Middle frontal gyrus (tissue), 1 donor: ENCODE data around the gene BID.

ENCODE experiments used
- DNase-seq: peaks from one replicate; pipeline ENCODE4 v3.0.0-alpha.2; 2015; ENCODE audit warnings: low spot score; ENCODE audit errors: extremely low spot score

Gene BID

DNA sequence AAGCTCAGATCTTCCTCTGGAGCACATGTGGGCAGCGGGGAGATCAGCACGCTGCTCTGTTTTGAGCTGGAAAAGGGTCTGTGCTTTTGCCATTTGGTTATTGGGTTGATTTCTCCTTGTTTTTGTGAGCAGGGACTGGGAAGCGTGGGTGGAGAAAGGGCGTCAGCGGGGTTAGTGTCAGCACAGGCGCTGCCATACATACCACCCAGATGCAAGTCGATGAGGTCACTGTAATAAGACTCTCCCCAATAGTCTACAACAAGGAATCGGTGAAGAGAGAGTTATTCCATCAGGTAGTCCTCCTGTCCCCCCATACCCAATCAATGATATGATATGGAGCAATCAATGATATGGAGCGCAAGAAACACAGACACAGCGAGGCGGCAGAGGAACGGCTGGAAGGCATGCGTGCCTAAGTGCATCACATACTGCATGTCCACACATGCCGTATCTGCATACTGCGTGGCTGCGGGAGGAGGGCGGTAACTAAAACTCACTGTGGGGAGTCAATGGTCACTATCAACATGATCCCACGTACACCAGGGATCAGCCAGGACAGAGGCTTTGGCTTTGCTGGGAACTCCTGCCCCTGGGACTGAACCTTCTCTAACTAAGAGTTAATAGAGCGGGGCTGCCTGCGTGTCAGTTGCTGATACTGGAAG lies 29.5 kb upstream of the BID start:
- no peak for DNase-seq

DNA sequence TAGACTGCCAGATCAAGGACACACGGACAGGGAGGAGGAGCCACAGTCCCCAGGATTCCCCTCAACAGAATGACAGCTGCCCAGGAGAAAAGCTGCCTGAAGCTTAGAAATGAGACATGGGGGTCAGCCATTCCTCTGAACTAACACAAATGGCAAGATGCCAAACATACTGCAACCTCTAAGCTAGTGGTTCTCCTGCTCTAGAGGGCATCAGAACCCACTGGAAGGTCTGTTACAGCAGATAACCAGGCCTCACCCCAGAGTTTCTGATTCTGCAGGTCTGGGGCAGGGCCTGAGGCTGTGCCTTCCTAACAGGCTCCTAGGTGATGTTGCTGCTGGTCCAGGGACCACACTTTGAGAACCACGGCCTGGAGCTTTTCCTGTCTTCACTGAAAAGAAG lies 28.6 kb upstream of the BID start:
- DNase-seq = no peak

DNA sequence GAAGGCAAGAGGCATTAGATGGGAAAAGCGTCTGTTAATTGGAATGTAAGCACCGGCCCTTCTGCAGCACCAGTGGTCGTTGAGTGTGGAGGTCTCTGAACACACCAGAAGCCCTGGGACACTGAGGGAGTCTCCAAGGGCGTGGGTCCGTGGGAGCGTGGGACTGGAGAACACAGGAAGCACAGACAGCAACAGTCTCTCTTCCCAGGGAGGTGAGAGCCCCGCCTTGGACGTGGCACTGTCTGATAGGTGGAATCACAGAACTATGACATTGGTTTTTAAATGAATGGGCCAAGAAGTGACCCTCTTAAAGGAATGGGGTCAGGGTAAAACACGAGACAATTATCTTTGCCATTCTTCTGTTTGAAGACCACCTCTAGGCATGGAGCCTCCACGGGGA lies 28.1 kb upstream of the BID start:
- DNase-seq = no peak

DNA sequence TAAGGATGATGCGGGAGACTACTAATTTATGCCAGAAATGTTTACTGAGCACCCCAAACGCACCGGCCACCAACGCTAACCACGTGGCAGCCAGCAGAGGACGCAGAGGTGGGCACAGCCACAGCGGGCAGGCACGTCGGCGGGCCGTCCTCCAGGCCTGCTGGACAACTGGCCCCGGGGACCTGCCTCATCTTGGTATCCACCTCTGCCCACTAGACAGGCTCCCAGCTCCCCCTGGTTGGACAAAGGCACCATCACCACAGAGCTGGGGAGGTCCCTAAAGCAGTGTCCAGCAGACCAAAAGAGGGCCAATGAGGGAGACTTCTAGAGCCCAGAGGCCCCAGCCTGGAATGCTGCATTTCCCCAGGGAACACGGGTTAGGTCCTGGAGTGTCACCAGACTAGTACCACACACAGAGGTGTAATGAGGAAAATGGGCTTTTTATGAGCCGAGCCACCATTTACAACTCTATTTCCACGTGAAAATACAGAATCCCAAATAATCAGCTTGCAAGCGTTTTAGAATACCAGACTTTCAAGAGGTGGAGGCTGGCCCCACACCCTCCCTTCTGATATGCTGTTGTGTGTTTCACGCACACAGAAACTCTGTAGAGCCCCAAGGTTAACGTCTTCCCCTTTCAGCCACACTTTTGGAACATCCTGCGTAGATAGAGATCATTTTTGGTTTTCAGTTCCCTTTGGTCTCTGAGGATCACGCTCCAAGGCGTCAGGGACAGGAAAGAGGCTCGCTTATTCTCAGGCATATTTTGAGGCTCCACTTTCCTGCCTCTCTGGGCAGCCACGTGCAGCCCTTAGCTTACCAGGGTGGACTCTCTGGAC lies 23.7 kb upstream of the BID start:
- DNase-seq = no peak

DNA sequence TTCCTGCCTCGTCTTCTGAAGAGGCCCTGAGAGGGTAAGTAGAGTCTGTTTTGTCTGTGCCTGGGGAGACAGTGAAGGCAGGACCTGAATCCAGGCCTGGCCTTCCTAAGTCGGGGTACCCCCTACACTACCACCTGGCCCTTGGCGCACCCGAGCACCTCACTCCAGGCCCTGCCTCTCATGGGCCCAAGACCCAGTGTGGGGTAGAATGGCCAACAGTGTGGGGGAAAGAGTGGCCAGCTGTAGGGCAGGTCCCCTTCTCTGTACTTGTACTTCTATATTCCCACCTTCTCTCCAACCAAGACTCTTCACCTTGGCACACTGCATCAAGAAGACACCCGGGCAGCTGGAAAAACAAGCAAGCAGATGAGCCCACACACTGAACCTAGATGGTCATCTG lies 22.4 kb upstream of the BID start:
- no peak for DNase-seq

GRCh38 chr22:17795661-17796548 lies 21.6 kb upstream of the BID start:
- no peak for DNase-seq

DNA sequence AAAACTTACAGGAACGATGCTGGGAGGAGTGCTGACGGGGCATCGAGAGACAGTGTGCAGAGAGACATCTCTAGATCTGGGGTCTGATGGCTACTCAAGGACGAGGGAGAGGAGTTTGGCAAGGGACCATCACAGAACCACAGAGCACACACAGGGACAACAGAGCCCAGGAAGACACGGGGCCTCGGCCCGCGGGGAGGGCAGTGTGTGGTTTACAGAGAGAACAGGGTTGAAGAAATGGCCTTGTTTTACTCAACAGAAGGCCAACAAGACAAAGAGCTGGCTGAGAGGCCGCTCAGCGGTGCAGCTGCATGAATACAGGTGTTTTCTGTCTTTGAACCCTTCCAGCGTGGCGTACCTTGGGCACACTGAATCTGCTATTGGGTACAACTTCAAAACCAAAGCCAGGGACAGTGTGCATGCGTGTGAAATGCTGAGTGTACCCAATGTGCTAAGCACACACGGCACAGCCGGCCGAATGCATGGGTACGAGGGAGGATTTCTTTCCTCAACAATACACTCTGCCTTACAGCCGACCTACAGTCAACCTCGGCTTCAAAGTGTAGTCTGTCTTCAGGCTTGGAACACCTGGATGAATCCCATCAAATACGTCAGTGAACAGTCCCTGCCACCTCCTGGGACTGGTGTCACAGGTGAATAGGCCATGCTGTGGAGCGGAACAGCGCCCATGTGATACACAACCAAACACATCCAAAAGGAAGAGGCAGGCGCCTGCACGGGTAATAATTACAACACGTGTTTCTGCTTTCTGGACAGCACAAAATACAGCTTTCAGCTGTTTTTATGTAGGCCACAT lies 20.7 kb upstream of the BID start:
- DNase-seq = no peak

- no peak for DNase-seq
Measured at GRCh38 chr22:17792854-17793434, 18.7 kb upstream of the BID start.

- DNase-seq = no peak
Measured at GRCh38 chr22:17792299-17792698, 18.0 kb upstream of the BID start.

DNA sequence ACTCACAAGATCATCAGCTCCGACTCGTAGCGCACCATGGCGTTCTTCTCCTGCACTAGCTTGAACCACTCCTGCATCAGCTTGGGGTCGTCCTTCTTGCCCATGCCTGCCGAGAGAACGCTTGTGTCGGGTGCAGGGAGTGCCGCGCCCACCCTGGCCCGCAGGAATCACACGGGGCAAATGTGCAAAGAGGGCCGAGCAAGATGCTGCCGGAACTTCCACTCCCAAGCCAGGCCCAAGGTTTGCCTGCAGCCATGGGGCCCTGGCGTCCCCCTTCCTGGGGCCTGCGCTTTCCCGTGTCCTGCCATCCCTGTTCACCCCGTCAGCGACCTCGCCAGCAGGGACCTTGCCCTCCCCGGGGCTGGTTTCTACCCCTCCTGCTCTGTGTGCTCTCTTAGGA lies 16.9 kb upstream of the BID start:
- DNase-seq = no peak

DNA sequence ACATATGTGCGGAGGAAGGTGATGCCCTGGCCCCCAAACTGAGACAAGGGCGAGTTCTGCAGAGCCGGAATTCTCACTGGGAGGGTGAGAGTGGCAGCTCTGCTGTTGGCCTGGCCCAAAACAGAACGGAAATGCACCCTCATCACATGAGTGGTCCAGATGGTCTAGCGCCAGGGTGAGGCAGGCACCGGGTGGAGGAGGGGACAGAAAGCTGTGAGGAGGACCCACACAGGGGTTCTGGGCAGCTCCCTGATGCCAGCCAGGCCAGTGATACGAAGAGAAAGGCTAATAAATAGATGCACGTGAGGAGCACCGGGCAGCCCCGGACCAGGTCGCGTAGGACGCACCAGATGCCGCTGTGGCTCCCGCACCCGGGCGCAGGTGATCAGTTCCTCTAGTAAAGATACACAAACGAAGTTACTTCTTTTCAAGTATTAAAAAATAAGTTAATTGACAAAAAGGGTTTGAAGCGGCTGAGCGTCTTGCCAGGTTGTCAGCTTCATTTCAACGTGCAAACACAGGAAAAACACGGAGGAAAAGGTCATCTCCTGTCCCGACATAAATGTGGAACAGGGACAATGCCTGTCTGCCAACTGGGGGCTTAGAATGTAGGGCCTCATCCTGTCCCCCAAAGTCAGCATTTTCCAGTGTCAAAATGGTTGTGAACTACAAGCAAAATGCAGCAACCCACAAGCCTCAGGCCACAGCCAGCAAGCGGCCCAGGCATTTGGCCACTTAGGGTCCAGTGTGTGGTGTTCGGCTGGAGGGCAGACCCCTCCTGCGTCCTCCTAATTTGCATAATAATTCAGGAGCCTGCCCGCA lies 15.3 kb upstream of the BID start:
- no peak for DNase-seq

- no peak for DNase-seq
Measured at GRCh38 chr22:17788528-17789378, 14.5 kb upstream of the BID start.

- DNase-seq = no peak
Measured at GRCh38 chr22:17787716-17788330, 13.6 kb upstream of the BID start.

DNA sequence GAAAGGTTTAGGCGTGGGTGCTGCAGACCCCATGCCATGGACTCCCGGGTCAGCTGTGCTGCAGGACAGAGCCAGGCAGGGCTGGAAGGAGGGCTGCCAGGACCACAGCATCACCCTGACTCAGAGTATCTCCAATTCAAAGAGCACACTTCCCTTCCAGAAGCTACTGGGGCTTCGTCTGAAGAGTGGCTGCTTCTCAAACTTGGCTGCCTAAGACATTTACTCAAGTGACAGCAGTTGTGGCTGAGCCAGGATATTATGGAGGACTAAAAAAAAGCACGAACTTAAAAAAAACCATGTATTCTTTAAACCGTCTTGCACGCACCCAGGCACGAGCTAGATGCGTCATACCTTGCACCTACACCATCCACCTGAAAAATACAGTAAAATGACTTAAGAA lies 13.0 kb upstream of the BID start:
- no peak for DNase-seq

- DNase-seq = no peak
Measured at GRCh38 chr22:17786435-17787161, 12.3 kb upstream of the BID start.

- no peak for DNase-seq
Measured at GRCh38 chr22:17785185-17786184, 11.2 kb upstream of the BID start.

DNA sequence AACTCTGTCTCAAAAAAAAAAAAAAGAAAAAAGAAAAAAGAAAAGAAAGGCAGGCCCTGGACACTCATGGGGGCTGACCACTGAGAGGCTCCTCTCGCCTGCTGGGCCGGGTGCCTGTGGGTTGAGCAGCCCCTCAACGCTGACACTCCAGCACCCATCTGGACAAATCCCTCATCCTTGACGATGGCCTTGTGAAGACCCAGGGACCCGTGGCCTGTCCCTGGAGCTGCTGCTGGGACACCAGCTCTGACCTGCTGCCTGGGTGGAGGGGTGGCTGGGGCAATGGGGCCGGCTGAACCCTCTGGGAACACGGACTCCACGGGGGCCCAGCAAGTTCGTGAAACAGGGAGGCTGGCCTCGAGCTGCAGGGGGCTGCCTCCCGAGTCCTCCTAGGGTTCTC lies 10.5 kb upstream of the BID start:
- no peak for DNase-seq
